Panc1 (cell line): ENCODE results near the gene ZC3HAV1. TPM values are rescaled to one million over a fixed set of nuclear protein-coding genes. Genes with fewer than 3 reads are reported as not detected.

Experiments used
- ATAC-seq: fragments of 200-7000 bp; cut with Tn5 transposase; 2 replicates; pipeline ENCODE4 v1.9.1; 2020; ENCODE audit warnings: mild to moderate bottlenecking, moderate library complexity
- BruUV-seq: library from RNA; stranded (reverse); fragments of 400-500 nt; replicated peaks from 2 replicates; lab custom pipeline; 2021; lab: Mats Ljungman, UMichigan
- CTCF ChIA-PET: fragments of 300-600 bp; sonication (Branson Sonifier 250); formaldehyde crosslinking; loops from one replicate; lab custom pipeline; 2022; ENCODE audit warnings: antibody characterized with exemption; lab: Charles Lee
- POLR2A ChIA-PET: fragments of 300-600 bp; sonication (Branson Sonifier 250); formaldehyde crosslinking; loops from one replicate; lab custom pipeline; 2022; ENCODE audit warnings: antibody characterized with exemption; lab: Charles Lee
- DNase-seq: peaks from one replicate; pipeline ENCODE4 v3.0.0-alpha.2; 2010; ENCODE audit warnings: low read depth, low spot score
- H3K27ac ChIP-seq: 2 replicates; pipeline ENCODE4 v1.5.1; 2011; ENCODE audit warnings: mild to moderate bottlenecking, low read length, inconsistent platforms
- H3K27me3 ChIP-seq: fragments of 200-500 bp; sonication (Bioruptor generic); 2 replicates; pipeline ENCODE4 v1.6.0; 2014; ENCODE audit warnings: low read length, inconsistent platforms; ENCODE audit not compliant: control insufficient read depth, insufficient read depth
- H3K36me3 ChIP-seq: fragments of 200-500 bp; sonication (Bioruptor generic); 2 replicates; pipeline ENCODE4 v1.5.1; 2014; ENCODE audit warnings: inconsistent platforms, mild to moderate bottlenecking, low read length, moderate library complexity; ENCODE audit not compliant: control insufficient read depth, insufficient read depth
- H3K4me1 ChIP-seq: 2 replicates; pipeline ENCODE4 v1.5.1; 2011; ENCODE audit warnings: inconsistent platforms, mild to moderate bottlenecking, low read length, moderate library complexity; ENCODE audit not compliant: control insufficient read depth, insufficient read depth
- H3K4me3 ChIP-seq, 2 experiments: 2 replicates each; pipeline ENCODE4 v1.5.1; 2011 to 2012; ENCODE audit warnings: low read depth in 2 of 2, low read length in 2 of 2, mild to moderate bottlenecking in 2 of 2, inconsistent platforms in 1 of 2, moderate library complexity in 1 of 2
- H3K9me3 ChIP-seq: fragments of 200-500 bp; sonication (Bioruptor generic); 2 replicates; pipeline ENCODE4 v1.5.1; 2014; ENCODE audit warnings: low read depth, mild to moderate bottlenecking, inconsistent platforms, low read length, moderate library complexity; ENCODE audit not compliant: control insufficient read depth, insufficient read depth
- CTCF ChIP-seq: fragments of 450-650 bp; IDR thresholded peaks from 2 replicates; pipeline ENCODE4 v1.5.1; 2017; ENCODE audit warnings: mild to moderate bottlenecking
- POLR2AphosphoS5 ChIP-seq: IDR thresholded peaks from 2 replicates; pipeline ENCODE4 v1.6.1; 2012; ENCODE audit warnings: mild to moderate bottlenecking, low read depth, low read length, moderate library complexity
- REST ChIP-seq, 2 experiments: IDR thresholded peaks; 2 replicates each; pipeline ENCODE4 v1.6.1; 2011 to 2012; ENCODE audit warnings: low read depth in 2 of 2, control low read depth in 1 of 2, low read length in 1 of 2, mild to moderate bottlenecking in 1 of 2, moderate library complexity in 1 of 2; ENCODE audit not compliant: insufficient read depth in 1 of 2
- SIN3A ChIP-seq: IDR thresholded peaks from 2 replicates; pipeline ENCODE4 v1.6.1; 2012; ENCODE audit warnings: low read depth, mild to moderate bottlenecking, low read length, moderate library complexity, borderline replicate concordance; ENCODE audit not compliant: insufficient read depth
- TCF7L2 ChIP-seq: IDR thresholded peaks from 2 replicates; pipeline ENCODE4 v1.6.1; 2011; ENCODE audit warnings: mild to moderate bottlenecking, low read depth, low read length, inconsistent platforms
- in situ Hi-C: cut with HindIII; loops from 2 replicates; pipeline ENCODE4 v1.10.0; 2016; ENCODE audit warnings: low sequenced_read_pairs, low pct_unique_long_range_greater_than_20kb
- intact Hi-C: fragments of 100-400 bp; cut with micrococcal nuclease; formaldehyde crosslinking; loops from one replicate; pipeline ENCODE4 v1.10.0; 2022; ENCODE audit not compliant: unreplicated experiment
- total RNA-seq: library from RNA; stranded (reverse); gene quantifications from one replicate; pipeline ENCODE4 v1.2.1, GENCODE V29; 2021; ENCODE audit not compliant: unreplicated experiment

ZC3HAV1 gene
- total RNA-seq, 1 experiment from 2014 or later, result 47.1 TPM

GRCh38 chr7:139105484-139105883 is 4.0 kb downstream of the ZC3HAV1 start:
- no TSS peak for BruUV-seq
- DNase-seq (no peak), ATAC-seq (no peak)
- intact Hi-C loops (loop anchor here (5.0 kb wide), 1 partner anchor 127 kb away; the partner anchor contains the start of gene UBN2), in situ Hi-C loops (no loop called here)
- Histone ChIP-seq H3K9me3 (no peaks in the 10 kb centered on the region), H3K4me1 (peaks cover 27% of the 10 kb centered on the region; the same call in 1 of the 2 replicates), H3K27me3 (no peaks in the 10 kb centered on the region), H3K36me3 (no peaks in the 10 kb centered on the region; the same call in 1 of the 2 replicates), H3K4me3 (peak overlapping the region in 1 of 2 experiments; percentile 1; a peak in 2 of 4 replicates), H3K27ac (peak overlapping the region; percentile 66)
- POLR2A ChIA-PET, result interaction anchor here (0.6 kb wide), 1 partner anchor 273 kb away, joined by 5 read pairs; no protein-coding TSS in a partner anchor
- CTCF ChIA-PET, result no interaction called here
- TF ChIP-seq CTCF (no peak), SIN3A (no peak)

GRCh38 chr7:139104091-139104450 is 5.4 kb downstream of the ZC3HAV1 start:
- DNase-seq, result no peak
- in situ Hi-C loops (no loop called here), intact Hi-C loops (no loop called here)
- TF ChIP-seq TCF7L2 (no peak), SIN3A (no peak), POLR2AphosphoS5 (no peak), CTCF (no peak), REST (IDR thresholded peaks at IDR 0.05; ENCODE audit: insufficient read depth in 1 of 2, low read depth in 2 of 2, low read length in 1 of 2) (no peak)
- ChIA-PET POLR2A (interaction anchor here (0.5 kb wide), 2 partner anchors 10 to 76 kb away, joined by 4 to 11 read pairs; no protein-coding TSS in a partner anchor), CTCF (no interaction called here)
- H3K27me3 ChIP-seq, result no peaks in the 10 kb centered on the region
- H3K27ac ChIP-seq, result peak overlapping the region; percentile 55
- no peaks in the 10 kb centered on the region; the same call in 1 of the 2 replicates for H3K36me3 ChIP-seq
- ATAC-seq, result no peak
- H3K4me3 ChIP-seq, result peak overlapping the region in 1 of 2 experiments; percentile 10; a peak in 1 of 4 replicates
- no TSS peak for BruUV-seq
- H3K9me3 ChIP-seq, result no peaks in the 10 kb centered on the region
- peaks cover 29% of the 10 kb centered on the region for H3K4me1 ChIP-seq
